LHCN-M2 (cell line): Measurements from ENCODE around the gene ZNF639. TPM values are rescaled to one million over a fixed set of nuclear protein-coding genes. Genes with fewer than 3 reads are reported as not detected.

Experiments
- DNase-seq: peaks from one replicate; pipeline ENCODE4 v3.0.0-alpha.2; 2012; ENCODE audit warnings: low read depth
- total RNA-seq: library from RNA; depleted of rRNA; stranded (reverse); fragments of >200 nt; gene quantifications from 2 replicates; pipeline ENCODE4 v1.2.3, GENCODE V29; 2014

ZNF639 gene
- total RNA-seq, 1 experiment from 2014 or later: 46.0 TPM

GRCh38 chr3:179309225-179310078 is 13.4 kb upstream of the ZNF639 start:
- DNase-seq: no peak

- no peak for DNase-seq
These were observed 4.0 kb upstream of the ZNF639 start for GRCh38 chr3:179318876-179319275.

- DNase-seq: peak; percentile 58
These were observed 1.1 kb upstream of the ZNF639 start for GRCh38 chr3:179321668-179322285.

GRCh38 chr3:179323197-179324110 is 623 bp downstream of the ZNF639 start:
- DNase-seq: peak; percentile 78

- peak; percentile 34 for DNase-seq
These were observed 1.5 kb downstream of the ZNF639 start for GRCh38 chr3:179324270-179324754.

GRCh38 chr3:179330438-179330837 is 7.6 kb downstream of the ZNF639 start:
- DNase-seq: no peak

- no peak for DNase-seq
These were observed 9.4 kb downstream of the ZNF639 start for GRCh38 chr3:179332240-179332639.

GRCh38 chr3:179333084-179333483 is 10.3 kb downstream of the ZNF639 start:
- DNase-seq: no peak

- DNase-seq: no peak
These were observed 13.6 kb downstream of the ZNF639 start for GRCh38 chr3:179336345-179336929.

GRCh38 chr3:179347345-179348194 is 24.7 kb downstream of the ZNF639 start, which contains the start of gene MFN1:
Gene MFN1, plus strand, starts transcription at chr3:179347709. Its CDS starts 1,143 bp downstream, at chr3:179348852.
- DNase-seq: peak; percentile 95

- DNase-seq: no peak
These were observed 25.6 kb downstream of the ZNF639 start for GRCh38 chr3:179348325-179349013.

- DNase-seq: no peak
These were observed 33.2 kb downstream of the ZNF639 start for GRCh38 chr3:179355996-179356395.

- no peak for DNase-seq
These were observed 40.5 kb downstream of the ZNF639 start for GRCh38 chr3:179363332-179363731.

GRCh38 chr3:179369621-179370020 is 46.8 kb downstream of the ZNF639 start:
- DNase-seq: no peak

GRCh38 chr3:179373938-179374337 is 51.1 kb downstream of the ZNF639 start:
- no peak for DNase-seq

GRCh38 chr3:179375091-179375999 is 52.5 kb downstream of the ZNF639 start:
- DNase-seq: no peak

- no peak for DNase-seq
These were observed 53.6 kb downstream of the ZNF639 start for GRCh38 chr3:179376474-179376873.
